ENCODE results near the gene AGO3.
"Not testable (repeated sequence)": the region's sequence is repeated elsewhere in the genome, so short reads cannot be mapped to it uniquely, and the experiment has no call there.

Gene AGO3

DNA sequence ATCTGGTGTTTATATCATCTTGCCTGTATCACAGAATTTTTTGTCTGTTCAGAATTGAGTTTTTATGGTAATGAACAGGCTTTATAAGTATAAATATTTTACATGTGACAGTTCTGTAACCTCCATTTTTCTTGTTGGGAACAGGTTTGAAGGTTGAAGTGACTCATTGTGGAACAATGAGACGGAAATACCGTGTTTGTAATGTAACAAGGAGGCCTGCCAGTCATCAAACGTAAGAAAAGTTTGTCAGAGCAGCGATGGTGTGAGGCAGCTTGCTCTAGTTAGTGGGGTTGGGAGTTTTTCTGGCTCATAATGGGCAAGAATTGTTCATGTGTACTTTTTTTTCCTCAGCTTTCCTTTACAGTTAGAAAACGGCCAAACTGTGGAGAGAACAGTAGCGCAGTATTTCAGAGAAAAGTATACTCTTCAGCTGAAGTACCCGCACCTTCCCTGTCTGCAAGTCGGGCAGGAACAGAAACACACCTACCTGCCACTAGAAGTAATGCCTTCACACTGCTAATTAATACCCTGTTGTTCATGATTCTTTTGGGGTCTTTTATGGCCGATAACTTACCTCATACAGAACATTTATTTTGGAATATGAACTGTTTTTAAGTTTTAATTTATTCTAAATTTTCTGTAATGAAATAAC lies 77.8 kb downstream of the AGO3 start:
- no peak for DNase-seq (ENCODE audit: low read depth)

DNA sequence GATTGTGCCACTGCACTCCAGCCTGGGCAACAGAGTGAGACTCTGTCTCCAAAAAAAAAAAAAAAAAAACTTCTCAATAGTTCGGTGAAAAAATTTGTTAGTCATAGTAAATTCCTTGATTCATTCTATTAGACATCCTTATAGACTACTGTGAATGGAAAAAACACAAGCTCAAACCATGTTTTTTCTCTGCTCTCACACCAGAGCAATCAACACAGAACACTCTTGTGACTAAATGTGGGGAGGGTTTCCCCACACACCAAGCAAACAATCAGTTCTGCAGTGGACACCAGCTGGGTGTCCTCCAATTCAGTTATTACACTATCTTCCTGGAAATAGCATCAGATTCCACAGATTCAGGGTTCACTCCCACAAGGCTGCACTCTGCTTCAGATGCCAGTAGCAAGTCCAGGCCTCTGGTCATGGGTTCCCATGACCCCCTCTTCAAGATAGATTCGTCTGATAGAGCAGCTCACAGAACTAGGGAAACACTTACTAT lies 83.9 kb downstream of the AGO3 start:
- no peak for DNase-seq (ENCODE audit: low read depth)

DNA sequence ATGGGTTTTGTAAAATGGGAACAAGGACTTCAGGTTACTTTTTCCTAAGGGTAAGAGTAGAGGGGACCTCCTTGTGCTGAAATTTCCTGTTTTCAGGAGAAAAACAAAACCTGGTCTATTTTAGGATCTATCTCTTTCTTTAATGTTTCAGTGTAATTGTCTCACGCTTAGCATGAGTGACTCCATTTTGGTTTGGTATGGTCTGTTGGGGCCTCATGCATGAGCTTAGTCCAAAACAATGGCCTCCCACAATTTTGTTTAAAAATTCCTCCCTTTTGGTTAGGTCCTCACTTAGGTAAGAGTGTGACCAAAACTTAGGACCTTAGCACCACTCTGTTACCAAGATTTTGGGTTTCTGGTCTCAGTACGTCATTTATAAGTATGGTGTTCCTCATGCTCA lies 85.8 kb downstream of the AGO3 start:
- DNase-seq (ENCODE audit: low read depth): no peak

DNA sequence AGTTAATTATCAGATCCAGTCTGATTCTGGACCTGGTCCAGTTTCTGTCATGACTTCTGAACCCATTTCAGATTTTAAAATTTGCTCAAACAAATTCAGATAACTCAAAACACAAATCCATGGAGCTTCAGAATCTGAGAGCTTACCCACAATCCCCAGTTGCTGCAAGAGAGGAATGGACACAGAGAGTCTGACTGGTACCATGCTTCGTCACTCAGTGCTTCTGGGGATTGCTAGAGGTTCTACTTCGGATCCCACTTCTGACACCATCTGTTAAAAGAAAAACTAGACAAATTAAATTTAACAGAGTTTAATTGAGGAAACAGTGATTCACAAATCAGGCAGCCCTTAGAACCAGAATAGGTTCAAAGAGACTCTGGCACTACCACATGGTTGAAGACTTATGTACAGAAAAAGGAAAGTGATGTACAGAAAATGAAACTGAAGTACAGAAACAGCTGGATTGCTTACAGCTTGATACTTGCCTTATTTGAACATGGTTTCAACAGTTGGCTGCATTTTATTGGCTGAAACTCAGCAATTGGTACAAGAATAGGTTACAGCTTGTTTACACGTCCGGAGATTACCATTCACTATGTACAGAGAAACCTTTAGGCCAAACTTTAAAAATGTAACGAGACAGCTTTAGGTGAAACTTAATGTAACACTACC lies 92.3 kb downstream of the AGO3 start:
- no peak for DNase-seq (ENCODE audit: low read depth)

- not testable (repeated sequence) for DNase-seq (ENCODE audit: low read depth)
These were observed 93.1 kb downstream of the AGO3 start for GRCh38 chr1:36024024-36024423.

DNA sequence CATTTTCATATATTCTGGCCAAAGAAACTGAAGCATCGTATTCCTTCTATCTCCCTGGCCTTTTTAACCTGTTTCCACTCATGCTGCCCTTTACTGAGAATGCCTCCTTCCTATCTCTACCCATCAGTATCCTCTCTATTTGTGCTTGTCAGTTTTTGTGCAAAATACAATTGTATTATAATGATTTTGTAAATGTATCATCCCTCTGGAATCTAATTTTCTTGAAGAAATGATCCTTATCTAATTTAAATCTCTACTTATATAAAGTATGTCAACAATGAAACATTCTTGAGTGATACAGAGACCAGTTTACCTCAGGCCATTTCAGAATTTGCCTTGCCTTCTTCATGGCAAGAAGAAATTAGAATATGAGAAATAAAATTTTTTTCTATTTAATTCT lies 93.9 kb downstream of the AGO3 start:
- no peak for DNase-seq (ENCODE audit: low read depth)

DNA sequence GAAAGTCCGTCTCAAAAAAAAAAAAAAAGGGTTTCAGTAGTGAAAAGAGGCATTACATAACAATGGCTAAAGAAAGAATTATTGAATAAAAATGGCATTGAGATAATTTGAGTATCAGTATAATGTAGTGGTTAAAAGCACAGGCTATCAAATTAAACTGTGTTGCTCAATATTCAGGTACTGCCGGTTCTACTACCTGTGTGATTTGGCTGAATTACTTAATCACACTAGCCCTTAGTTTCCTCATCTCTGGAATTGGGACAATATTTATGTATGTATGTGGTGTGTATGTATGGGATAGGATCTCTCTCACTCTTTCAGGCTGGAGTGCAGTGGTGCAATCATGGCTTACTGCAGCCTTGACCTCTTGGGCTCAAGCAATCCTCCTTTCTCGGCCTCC lies 96.9 kb downstream of the AGO3 start:
- no peak for DNase-seq (ENCODE audit: low read depth)

DNA sequence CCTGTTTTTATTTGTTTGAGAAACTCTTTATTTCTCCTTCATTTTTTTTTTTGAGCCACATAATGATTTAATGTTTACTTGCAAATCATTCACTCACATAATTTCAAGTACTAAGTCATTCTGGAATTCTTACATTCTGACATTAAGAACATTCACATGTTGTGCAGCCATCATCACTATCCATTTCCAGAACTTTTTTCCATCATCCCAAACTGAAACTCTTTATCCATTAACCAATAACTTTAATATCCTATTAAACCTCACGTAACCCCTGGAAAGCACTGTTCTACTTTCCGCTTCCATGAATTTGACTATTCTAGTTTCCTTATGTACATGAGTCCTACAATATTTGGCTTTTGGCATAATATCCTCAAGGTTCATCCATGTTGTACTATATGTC lies 100.5 kb downstream of the AGO3 start:
- DNase-seq (ENCODE audit: low read depth): no peak

- DNase-seq (ENCODE audit: low read depth): no peak
These were observed 103.8 kb downstream of the AGO3 start for GRCh38 chr1:36034692-36035091.

DNA sequence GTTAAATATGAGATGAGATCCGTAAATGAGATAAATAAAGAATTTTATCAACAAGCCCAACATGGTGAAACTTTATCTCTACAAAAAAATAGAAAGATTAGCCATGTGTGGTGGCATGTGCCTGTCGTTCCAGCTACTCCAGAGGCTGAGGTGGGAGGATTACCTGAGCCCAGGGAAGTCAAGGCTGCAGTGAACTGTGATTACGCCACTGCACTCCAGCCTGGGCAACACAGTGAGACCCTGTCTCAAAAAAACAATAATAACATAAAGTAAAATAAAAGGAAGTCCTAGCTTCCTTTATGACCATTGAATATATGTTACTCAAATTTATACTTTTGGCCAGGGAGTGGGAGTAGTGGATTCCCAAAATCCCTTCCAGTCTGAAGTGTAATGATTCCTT lies 104.2 kb downstream of the AGO3 start:
- DNase-seq (ENCODE audit: low read depth): no peak

- DNase-seq (ENCODE audit: low read depth): no peak
These were observed 109.3 kb downstream of the AGO3 start for GRCh38 chr1:36040238-36040637.

DNA sequence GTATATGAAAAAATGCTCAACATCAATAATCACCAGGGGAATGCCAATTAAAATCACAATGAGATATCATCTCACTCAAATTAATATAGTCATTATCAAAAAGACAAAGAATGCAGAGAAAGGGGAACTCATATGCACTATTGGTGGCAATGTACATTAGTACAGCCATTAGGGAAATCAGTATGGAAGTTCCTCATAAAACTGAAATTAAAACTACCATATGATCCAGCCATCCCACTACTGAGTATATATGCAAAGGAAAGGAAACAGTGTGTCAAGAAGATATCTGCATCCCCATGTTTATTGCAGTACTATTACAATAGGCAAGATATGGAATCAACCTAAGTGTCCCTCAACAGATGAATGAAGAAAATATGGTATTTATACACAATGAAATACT lies 120.9 kb downstream of the AGO3 start:
- no peak for DNase-seq (ENCODE audit: low read depth)

- DNase-seq (ENCODE audit: low read depth): no peak
These were observed 123.1 kb downstream of the AGO3 start for GRCh38 chr1:36053978-36054377.

DNA sequence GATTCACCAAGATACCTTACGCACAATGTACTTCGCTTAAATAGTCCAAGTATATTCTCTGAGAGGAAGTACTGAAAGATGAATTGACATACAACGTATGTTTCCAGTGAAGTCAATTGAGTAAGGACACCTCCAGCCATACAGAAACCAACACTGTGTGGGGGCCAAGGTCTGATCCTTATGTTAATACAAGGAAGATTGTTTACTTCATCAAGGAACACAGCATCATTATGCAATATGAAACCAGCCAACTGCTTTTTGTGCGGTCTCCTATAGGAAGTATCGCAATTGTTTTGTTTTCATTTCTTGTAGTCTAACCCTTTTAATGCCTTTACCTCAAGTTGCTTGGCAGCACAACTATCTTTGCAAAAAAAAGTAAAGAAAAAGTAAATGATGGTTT lies 124.8 kb downstream of the AGO3 start:
- no peak for DNase-seq (ENCODE audit: low read depth)

- no peak for DNase-seq (ENCODE audit: low read depth)
These were observed 131.4 kb downstream of the AGO3 start for GRCh38 chr1:36062315-36062714.

DNA sequence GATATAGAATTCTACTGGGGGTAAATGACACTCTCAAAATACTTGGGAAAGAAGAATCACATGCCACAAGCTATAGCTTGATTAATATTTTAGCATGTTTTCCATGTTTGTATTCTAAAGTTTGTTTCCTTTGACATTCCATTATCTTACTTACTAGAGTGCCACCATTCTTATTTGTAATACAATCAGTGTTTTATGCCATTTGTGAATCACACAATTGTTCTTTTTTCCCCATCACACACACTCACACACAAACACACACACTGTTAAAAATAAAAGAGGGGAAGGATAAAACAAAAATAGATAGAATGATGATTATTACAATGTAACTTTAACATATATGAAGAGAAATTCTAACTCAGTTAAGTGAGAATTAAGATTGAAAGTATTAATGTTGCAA lies 137.0 kb downstream of the AGO3 start:
- DNase-seq (ENCODE audit: low read depth): no peak

DNA sequence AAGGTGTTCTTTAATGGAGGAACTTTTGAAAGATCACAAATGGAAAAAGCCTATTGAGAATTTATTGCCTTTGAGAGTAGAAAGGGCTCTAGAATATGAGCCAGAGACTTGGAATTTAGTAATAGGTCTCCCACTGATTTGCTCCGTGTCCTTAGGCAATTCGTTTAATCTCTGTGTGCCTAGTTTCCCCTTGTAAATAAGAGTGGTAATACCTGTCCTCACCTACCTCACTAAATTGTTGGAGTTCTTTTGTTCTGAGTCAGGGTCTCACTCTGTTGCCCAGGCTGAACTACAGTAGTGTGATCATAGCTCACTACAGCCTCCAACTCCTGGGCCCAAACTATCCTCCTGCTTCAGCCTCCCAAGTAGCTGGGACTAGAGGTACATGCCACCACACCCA lies 138.0 kb downstream of the AGO3 start:
- DNase-seq (ENCODE audit: low read depth): no peak

DNA sequence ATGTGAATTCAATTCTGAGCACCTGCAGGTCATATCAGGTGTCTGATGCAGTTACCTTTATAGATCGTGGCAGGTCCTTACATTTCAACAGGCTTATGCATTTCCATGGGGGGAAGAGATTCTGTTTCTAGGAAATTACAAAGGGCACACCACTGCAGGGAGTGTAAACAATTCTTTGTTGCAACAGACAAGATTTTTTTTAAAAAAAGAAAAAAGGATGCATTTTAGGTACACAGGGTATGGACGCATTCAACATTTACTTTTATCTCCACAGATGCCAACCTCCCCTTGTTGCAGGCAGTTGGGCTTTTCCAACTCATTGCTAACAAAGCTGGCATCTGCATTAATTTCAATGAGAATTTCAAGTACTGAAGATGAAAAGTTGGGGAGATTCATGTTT lies 139.4 kb downstream of the AGO3 start:
- DNase-seq (ENCODE audit: low read depth): no peak

DNA sequence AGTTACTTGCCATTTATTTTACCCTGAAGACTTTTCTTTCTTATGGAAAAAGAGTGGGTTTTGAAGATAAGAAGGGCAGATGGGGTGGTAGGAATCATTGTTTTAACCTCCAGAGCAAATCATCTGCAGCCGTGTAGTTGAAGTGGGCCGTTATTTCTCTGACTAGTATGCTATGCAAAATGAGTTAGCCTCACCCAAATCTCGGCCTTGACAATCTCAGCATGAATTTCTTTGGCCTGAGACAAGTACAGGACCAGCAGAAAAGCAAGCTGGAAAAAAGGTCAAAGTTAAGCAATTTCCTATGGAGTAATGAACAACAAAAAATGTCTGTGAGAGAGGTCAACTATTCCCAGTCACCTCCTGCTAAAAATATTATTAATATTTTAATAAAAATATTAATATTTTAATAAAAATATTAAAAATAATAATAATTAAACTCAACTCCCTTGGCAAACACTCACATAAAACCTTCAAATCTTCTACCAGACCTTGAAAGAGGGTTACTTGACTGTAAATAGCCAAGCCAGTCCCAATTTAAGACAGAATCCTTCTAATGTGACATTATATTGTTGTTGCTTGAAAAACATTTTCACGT lies 146.2 kb downstream of the AGO3 start:
- DNase-seq (ENCODE audit: low read depth): no peak

DNA sequence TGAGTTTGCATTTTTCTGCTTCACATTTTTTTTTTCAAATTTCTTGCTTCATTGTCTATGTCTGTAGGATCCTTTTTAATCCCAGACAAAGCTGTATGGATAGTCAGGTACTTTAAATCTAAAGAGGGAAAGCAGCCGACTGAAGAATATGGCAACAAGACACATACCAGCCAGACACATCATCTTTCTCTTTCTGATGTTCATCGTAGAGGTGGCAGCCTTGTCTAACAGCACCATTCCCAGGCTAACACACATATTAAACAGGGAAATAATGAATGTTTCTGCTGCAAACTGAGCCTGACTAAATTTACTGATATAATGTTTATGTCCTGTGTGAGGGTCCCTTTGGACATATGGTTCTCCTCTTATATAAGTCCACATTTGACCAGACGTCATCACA lies 149.3 kb downstream of the AGO3 start:
- DNase-seq (ENCODE audit: low read depth): no peak

DNA sequence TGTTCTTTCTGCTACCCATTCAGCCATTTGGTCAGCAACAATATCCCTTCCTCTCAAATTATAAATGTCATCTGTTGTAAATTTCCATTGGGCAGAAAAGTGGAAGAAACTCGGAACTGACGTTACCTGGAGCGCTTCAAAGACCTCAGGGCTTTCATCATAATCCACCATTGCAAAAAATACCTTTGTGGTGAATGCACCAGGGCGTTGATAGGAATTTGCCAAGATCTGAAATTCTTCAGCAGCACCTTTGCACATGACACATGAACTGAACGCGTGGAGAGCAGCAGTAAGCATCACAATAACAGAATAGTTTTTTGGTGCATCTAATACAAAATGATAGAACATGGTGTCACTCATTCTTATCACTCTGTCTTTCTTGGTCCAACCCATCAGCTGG lies 149.9 kb downstream of the AGO3 start:
- no peak for DNase-seq (ENCODE audit: low read depth)

DNA sequence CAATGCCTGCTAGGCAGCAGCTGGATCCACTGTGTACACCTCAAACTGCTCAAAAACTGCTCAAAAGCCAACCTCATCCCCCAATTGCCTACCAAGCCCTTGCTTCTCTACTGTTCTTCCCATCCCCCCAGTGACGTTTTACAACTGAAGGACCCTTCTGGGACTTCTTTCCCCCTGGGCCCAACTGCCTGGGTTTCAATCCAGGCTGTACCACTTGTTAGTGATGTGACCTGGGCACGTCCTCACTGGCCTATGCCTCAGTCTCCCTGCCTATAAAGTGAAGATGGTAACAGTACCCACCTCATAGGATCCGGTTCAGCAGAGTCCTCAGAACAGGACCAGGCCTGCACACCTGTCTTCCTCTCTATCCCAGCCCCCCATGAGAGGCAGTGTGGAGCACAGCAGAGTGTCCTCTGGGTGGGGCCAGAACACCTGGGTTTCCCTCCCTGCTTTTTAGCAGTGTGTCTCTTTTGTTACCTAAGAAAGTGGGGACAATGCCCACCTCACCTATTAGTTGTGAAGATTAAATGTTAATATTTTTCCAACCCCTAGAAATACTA lies 151.1 kb downstream of the AGO3 start:
- no peak for DNase-seq (ENCODE audit: low read depth)

DNA sequence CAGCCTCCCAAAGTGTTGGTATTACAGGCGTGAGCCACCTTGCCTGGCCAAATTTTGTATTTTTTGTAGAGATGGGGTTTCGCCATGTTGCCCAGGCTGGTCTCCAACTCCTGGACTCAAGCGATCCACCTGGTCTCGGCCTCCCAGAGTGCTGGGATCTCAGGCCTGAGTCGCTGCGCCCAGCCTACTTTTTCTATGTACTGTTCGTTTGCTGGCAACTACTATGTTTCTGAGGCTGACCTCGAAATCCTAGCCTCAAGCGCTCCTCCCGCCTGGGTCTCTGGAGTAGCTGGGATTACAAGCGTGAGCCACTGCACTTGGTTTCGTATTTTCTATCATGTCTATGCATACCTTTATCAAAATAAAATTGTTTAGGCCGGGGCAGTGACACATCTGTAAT lies 152.3 kb downstream of the AGO3 start:
- DNase-seq (ENCODE audit: low read depth): no peak
